GM12864 (cell line): ENCODE measurements around the gene DDX59.

Experiments
- DNase-seq: peaks from one replicate; pipeline ENCODE4 v3.0.0-alpha.2; 2011; ENCODE audit warnings: low read depth
- H3K4me3 ChIP-seq: 2 replicates; pipeline ENCODE4 v1.5.1; 2011; ENCODE audit warnings: mild to moderate bottlenecking, low read depth, low read length, control low read depth
- CTCF ChIP-seq: IDR thresholded peaks from 2 replicates; pipeline ENCODE4 v1.5.1; 2011; ENCODE audit warnings: low read depth, mild to moderate bottlenecking, moderate library complexity, low read length, control low read depth, inconsistent platforms; ENCODE audit errors: missing control alignments

DDX59 gene

DNA sequence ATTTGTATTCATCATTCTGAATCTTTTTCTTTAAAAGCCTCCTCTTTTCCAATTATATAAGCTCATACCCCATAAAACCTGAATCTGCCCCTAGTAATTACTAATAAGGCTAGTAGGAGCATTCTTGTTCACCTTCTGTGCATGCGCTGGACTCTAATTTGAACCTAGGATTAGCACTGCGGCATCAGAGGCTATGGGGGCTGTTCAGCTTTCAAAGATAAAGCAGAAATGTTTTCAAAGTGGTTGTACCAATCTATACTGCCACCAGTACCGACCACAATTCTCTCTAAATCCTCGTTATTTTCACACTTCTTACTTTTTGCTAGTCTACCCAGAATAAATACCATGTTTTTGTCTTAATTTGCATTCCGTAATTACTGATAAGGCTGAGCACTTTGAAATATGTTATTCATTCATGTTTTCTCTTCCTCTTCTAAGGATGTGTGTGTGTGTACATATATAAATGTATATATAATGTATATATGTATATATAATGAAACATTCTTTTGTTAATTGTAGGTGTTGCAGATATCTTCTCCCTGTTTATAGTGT, 1.6 kb upstream of the DDX59 start:
- H3K4me3 ChIP-seq: no peak overlapping the region
- no peak for DNase-seq
- TF ChIP-seq CTCF: no peak

DNA sequence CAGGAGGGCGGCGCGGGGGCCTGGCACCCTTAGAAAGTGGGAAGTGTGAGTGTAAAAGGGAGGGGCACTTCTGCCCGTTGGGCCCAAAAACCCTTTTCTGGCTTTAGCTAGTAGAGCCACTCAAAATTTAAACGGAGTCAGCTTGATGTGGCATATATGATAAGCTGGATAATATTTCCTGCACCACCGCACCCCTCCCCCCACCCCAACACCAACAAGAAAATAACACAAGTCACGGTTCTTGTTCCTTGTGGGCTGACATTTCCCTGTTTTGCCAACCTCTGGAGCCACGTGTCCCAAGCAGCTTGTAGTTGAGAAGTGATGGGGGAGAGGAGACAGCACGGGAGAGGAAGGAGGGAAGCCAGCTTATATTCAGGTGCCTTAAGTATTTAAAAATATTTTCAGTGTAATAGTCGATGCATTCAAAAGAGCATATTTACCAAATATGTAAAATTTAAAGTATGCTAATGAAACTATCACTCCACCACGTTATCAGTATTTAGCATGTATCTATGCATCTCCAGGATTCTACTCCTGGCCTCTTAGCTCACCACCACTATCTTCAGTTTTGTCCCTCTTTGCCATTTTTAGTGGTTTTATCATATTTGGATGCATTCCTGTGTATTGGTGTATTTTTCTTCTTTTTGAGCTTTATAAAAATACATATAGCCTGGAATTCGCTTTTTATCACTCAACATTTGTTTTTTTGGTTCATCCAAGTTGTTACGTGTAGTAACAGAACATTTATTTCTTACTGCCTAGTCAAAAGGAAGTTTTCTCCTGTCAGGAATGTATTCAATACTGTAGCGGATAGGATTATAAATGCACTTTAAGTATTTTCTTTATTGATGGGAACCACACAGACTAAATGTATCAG, 773 bp upstream of the DDX59 start:
- DNase-seq: no peak
- no peak for TF ChIP-seq CTCF
- H3K4me3 ChIP-seq: peak overlapping the region; percentile 95

DNA sequence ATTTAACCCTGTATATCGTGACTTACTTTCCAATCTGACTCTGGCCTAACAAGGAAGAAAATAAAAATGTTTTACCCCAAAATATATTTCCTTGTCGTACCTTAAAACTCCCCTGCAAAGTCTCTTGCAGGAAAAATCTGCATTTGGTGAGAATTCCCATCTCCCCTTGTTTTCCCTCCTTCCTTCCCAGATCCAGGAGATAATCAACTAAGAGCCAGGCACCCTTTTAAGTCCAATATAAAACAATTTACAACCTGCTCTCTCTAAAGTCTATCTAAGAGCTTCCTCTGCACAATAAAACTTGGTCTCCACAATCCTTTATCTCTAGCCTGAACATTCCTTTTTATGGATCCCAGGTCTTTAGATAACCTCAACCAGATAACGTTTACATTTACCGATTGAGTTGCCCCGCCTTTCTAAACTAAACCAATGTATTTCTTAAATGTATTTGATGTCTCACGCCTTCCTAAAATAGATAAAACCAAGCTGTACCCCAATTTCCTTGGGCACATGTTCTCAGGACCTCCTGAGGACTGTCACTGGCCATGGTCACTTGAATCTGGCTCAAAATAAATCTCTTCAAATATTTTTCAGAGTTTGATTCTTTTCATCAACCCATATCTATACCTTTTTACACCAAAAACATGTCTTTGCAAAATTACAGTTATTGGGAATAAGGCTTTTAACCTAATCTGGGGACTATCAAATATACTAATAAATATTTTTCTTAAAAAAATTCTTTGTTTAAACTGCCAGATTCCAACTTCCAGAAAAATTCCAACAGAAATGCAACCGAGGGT, 993 bp downstream of the DDX59 start:
- peak overlapping the region; percentile 95 for H3K4me3 ChIP-seq
- TF ChIP-seq CTCF: no peak
- DNase-seq: no peak

- no peak for DNase-seq
- H3K4me3 ChIP-seq: no peak overlapping the region
- TF ChIP-seq CTCF: no peak
These were observed 3.4 kb downstream of the DDX59 start for GRCh38 chr1:200666309-200666708.

DNA sequence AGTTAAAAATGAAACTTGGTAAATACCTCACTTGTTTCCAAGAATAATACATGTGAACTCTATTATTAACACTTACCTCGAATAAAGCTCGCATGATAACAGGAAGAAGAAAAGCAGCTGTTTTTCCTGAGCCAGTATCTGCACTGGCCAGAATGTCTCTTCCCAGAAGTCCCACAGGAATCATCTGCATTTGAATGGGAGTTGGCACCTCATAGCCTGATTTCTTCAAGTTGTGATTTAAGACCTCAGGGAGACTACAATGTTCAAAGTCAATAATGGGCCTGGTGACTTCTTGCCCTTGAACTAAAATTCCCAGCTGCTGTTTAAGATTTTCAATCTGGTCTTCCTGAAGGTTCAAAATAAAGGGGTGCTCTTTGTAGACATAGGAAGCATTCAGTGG, 3.8 kb downstream of the DDX59 start:
- no peak overlapping the region for H3K4me3 ChIP-seq
- no peak for TF ChIP-seq CTCF
- DNase-seq: no peak

GRCh38 chr1:200660719-200661118, 9.0 kb downstream of the DDX59 start:
- DNase-seq: no peak
- no peak overlapping the region for H3K4me3 ChIP-seq
- no peak for TF ChIP-seq CTCF
